Chondrocyte (in vitro differentiated cells): Measurements from ENCODE around the gene ARHGEF11. TPM values are rescaled to one million over a fixed set of nuclear protein-coding genes. Genes with fewer than 3 reads are reported as not detected.
A peak's percentile ranks its signal among the peaks of the same experiment; 100 is the strongest.

Experiments used
- DNase-seq: peaks from one replicate; pipeline ENCODE4 v3.0.0; 2021; ENCODE audit warnings: mixed read lengths, low spot score
- H3K27ac Mint-ChIP-seq: one replicate; pipeline ENCODE4 v1.8.0; 2021; ENCODE audit warnings: mild to moderate bottlenecking, moderate library complexity, mixed read lengths; ENCODE audit not compliant: unreplicated experiment
- H3K27me3 Mint-ChIP-seq: 2 replicates; pipeline ENCODE4 v1.8.0; 2021; ENCODE audit warnings: low read depth, mixed read lengths
- H3K36me3 Mint-ChIP-seq: 2 replicates; pipeline ENCODE4 v1.8.0; 2021; ENCODE audit warnings: low read depth, mixed read lengths
- H3K4me1 Mint-ChIP-seq: 2 replicates; pipeline ENCODE4 v1.8.0; 2021; ENCODE audit warnings: low read depth, mild to moderate bottlenecking, mixed read lengths
- H3K4me3 Mint-ChIP-seq: one replicate; pipeline ENCODE4 v1.8.0; 2021; ENCODE audit warnings: mild to moderate bottlenecking, moderate library complexity, mixed read lengths; ENCODE audit not compliant: unreplicated experiment
- H3K9me3 Mint-ChIP-seq: 2 replicates; pipeline ENCODE4 v1.8.0; 2021; ENCODE audit warnings: low read depth, mixed read lengths
- total RNA-seq: library from RNA; stranded (reverse); gene quantifications from 3 replicates; pipeline ENCODE4 v1.2.1, GENCODE V29; 2021
- TF ChIP-seq, protein P1 (sequence below): fragments of 200-600 bp; sonication (generic); IDR thresholded peaks from 2 replicates; pipeline ENCODE4 v1.5.0; 2021; ENCODE audit warnings: antibody characterized with exemption, mild to moderate bottlenecking, moderate library complexity

Gene ARHGEF11
- total RNA-seq, 1 donor from 2014 or later: 34.8 TPM

DNA sequence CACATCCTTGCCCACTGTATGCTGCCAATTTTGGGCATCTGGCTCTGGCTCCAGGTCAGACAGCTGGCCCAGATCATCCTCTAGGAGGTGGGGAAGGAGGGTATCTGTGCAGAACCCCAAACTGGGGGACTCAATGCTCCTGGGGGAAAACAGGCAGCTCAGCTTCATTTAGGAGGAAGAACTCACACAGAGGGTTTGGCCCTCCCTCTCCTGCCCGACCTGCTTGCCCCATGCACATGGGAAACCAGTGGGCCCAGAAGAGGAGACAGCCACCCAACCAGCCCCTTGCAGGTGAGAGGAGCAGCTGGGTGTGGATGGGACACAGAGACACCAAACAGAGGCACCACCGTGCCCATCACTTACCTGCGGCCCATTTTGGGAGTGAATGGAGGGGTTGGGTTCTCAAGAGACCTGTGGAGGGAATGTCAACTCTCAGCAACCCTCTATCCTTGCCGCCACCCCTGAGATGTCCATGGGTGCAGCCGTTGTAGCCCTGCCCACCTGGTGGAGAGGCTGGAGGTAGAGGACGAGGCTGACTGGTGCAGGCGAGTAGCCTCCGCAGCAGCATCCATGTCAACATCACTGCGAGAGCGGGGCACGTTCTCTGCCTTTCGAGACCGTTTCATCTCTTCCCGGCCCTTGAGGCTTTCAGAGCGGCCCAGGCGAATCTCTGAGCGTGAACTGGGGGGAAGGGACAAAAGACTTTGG is 97.6 kb downstream of the ARHGEF11 start:
- no peak overlapping the region for H3K27ac Mint-ChIP-seq
- no peaks in the 10 kb centered on the region for H3K4me1 Mint-ChIP-seq
- no peaks in the 10 kb centered on the region for H3K27me3 Mint-ChIP-seq
- TF ChIP-seq, protein P1, sequence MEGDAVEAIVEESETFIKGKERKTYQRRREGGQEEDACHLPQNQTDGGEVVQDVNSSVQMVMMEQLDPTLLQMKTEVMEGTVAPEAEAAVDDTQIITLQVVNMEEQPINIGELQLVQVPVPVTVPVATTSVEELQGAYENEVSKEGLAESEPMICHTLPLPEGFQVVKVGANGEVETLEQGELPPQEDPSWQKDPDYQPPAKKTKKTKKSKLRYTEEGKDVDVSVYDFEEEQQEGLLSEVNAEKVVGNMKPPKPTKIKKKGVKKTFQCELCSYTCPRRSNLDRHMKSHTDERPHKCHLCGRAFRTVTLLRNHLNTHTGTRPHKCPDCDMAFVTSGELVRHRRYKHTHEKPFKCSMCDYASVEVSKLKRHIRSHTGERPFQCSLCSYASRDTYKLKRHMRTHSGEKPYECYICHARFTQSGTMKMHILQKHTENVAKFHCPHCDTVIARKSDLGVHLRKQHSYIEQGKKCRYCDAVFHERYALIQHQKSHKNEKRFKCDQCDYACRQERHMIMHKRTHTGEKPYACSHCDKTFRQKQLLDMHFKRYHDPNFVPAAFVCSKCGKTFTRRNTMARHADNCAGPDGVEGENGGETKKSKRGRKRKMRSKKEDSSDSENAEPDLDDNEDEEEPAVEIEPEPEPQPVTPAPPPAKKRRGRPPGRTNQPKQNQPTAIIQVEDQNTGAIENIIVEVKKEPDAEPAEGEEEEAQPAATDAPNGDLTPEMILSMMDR: no peak
- no peaks in the 10 kb centered on the region for H3K9me3 Mint-ChIP-seq
- no peak for DNase-seq
- peaks cover 67% of the 10 kb centered on the region for H3K36me3 Mint-ChIP-seq
- no peak overlapping the region for H3K4me3 Mint-ChIP-seq

GRCh38 chr1:156947127-156947526 is 98.4 kb downstream of the ARHGEF11 start:
- H3K4me3 Mint-ChIP-seq: no peak overlapping the region
- no peaks in the 10 kb centered on the region for H3K4me1 Mint-ChIP-seq
- no peaks in the 10 kb centered on the region for H3K27me3 Mint-ChIP-seq
- H3K27ac Mint-ChIP-seq: no peak overlapping the region
- peaks cover 67% of the 10 kb centered on the region for H3K36me3 Mint-ChIP-seq
- no peak for DNase-seq
- TF ChIP-seq, protein P1: no peak
- H3K9me3 Mint-ChIP-seq: no peaks in the 10 kb centered on the region

- Mint-ChIP-seq H3K27ac (no peak overlapping the region), H3K36me3 (peaks cover 62% of the 10 kb centered on the region), H3K27me3 (no peaks in the 10 kb centered on the region), H3K9me3 (no peaks in the 10 kb centered on the region), H3K4me3 (no peak overlapping the region), H3K4me1 (no peaks in the 10 kb centered on the region)
- TF ChIP-seq, protein P1: no peak
- no peak for DNase-seq
Observed at GRCh38 chr1:156945881-156946661, 99.5 kb downstream of the ARHGEF11 start.

DNA sequence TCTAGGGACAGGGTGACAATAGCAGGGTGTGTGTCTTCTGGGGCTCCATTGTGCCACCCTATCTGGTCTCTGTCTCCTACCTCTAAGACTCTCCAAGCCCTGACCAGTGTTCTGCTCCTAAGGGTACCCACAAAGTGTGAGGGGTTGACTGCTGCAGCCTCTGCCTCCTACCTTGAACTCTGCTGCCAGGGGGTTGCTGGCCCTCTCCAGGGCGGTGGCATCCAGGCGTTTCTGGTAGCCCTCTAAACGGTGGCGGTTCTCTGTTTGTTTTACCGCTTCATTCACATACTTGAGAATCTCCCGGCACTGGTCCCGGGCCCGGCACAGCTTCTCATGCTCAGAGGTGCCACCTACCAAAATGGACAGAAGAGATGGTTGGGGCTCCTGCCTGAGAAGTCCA is 100.7 kb downstream of the ARHGEF11 start:
- Mint-ChIP-seq H3K4me3 (no peak overlapping the region), H3K27ac (no peak overlapping the region), H3K9me3 (no peaks in the 10 kb centered on the region), H3K4me1 (no peaks in the 10 kb centered on the region), H3K36me3 (peaks cover 63% of the 10 kb centered on the region), H3K27me3 (no peaks in the 10 kb centered on the region)
- no peak for DNase-seq
- TF ChIP-seq, protein P1: no peak

DNA sequence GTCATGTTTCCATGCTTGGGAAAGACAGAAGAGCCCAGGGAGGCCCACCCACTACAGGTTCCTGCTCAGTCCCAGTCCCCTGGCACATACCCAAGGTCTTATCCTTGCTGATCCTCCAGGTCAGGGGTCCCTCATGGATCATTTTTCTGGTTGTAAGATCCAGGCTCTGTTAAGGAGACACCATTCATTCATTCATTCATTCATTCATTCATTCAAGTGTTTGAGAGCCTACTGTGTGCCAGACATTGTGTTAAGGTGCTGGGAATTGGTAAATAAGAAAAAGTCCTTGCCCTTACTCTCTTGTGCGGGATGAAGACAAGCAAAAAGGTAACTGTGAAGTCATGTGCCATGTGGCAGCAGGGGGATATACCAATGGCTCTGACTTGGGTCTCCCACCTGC is 101.3 kb downstream of the ARHGEF11 start:
- DNase-seq: peak; percentile 18
- Mint-ChIP-seq H3K27ac (no peak overlapping the region), H3K4me1 (no peaks in the 10 kb centered on the region), H3K27me3 (no peaks in the 10 kb centered on the region), H3K4me3 (no peak overlapping the region), H3K9me3 (no peaks in the 10 kb centered on the region), H3K36me3 (peaks cover 59% of the 10 kb centered on the region)
- TF ChIP-seq, protein P1: no peak
